Stomach (tissue), 4 donors: ENCODE data around the gene ADAM19.

Experiments
- CTCF ChIP-seq, 7 experiments: fragments of 450-650 bp in 4 of 7; fragments of 200-600 bp in 3 of 7; sonication (generic) in 3 of 7; IDR thresholded peaks; one replicate each; pipeline ENCODE4 v1.5.1; 2016 to 2019; ENCODE audit warnings: antibody characterized with exemption in 7 of 7, control low read depth in 2 of 7, mild to moderate bottlenecking in 1 of 7
- EP300 ChIP-seq: sonication (generic); formaldehyde crosslinking; IDR thresholded peaks from one replicate; pipeline ENCODE4 v1.6.1; 2017; ENCODE audit warnings: antibody characterized with exemption
- POLR2A ChIP-seq, 4 donors: fragments of 450-650 bp; IDR thresholded peaks; one replicate each; pipeline ENCODE4 v1.6.1; 2016; ENCODE audit warnings: antibody characterized with exemption in 4 of 4, control low read depth in 2 of 4, mild to moderate bottlenecking in 1 of 4, moderate library complexity in 1 of 4
- POLR2AphosphoS5 ChIP-seq, 3 donors: sonication (generic); formaldehyde crosslinking; IDR thresholded peaks; one replicate each; pipeline ENCODE4 v1.6.1; 2016; ENCODE audit warnings: antibody characterized with exemption in 3 of 3

GRCh38 chr5:157607371-157608161, 32.0 kb upstream of the ADAM19 start:
- TF ChIP-seq CTCF (IDR thresholded peaks at IDR 0.05) (no peak), POLR2A (IDR thresholded peaks at IDR 0.05) (no peak), EP300 (no peak), POLR2AphosphoS5 (IDR thresholded peaks at IDR 0.05) (no peak)
